Measurements from ENCODE around the gene UHMK1. TPM values are rescaled to one million over a fixed set of nuclear protein-coding genes. Genes with fewer than 3 reads are reported as not detected.
"Not testable (repeated sequence)": the region's sequence is repeated elsewhere in the genome, so short reads cannot be mapped to it uniquely, and the experiment has no call there.

UHMK1 gene
- total RNA-seq = 10 to 100 TPM; 19.2 to 26.0 TPM
- polyA plus RNA-seq (2013, experiment 1 of 2) = 16.5 TPM
- 17.3 TPM for polyA plus RNA-seq (2013, experiment 2 of 2)
- long read RNA-seq, experiment 1, partial matches to known transcripts = 0 of 9 reads
- long read RNA-seq, experiment 1, other reads (novel, unspliced or antisense) = 9 of 9 reads
- long read RNA-seq, experiment 2, full-length matches to known transcripts = 14 of 34 reads
- long read RNA-seq, experiment 2, partial matches to known transcripts = 0 of 34 reads
- long read RNA-seq, experiment 2, other reads (novel, unspliced or antisense) = 20 of 34 reads
- long read RNA-seq, experiment 3, full-length matches to known transcripts = 49 of 56 reads
- long read RNA-seq, experiment 3, partial matches to known transcripts = 1 of 56 reads
- long read RNA-seq, experiment 3, other reads (novel, unspliced or antisense) = 6 of 56 reads
- long read RNA-seq, experiment 4, full-length matches to known transcripts = 13 of 16 reads
- long read RNA-seq, experiment 4, partial matches to known transcripts = 1 of 16 reads
- long read RNA-seq, experiment 4, other reads (novel, unspliced or antisense) = 2 of 16 reads

GRCh38 chr1:162497723-162498495 is at the start of gene UHMK1:
UHMK1 (plus strand) TSS chr1:162497818; CDS start chr1:162498001, 183 bp downstream.
- peak within 1 kb of the TSS; percentile 97 for H3K4me3 ChIP-seq (ENCODE audit: low read length)
- H3K27ac ChIP-seq (ENCODE audit: low read depth, low read length) = no peak within 1 kb of the TSS
- H3K4me1 ChIP-seq (ENCODE audit: control insufficient read depth, insufficient read depth, low read length) = peaks cover 6% of the 10 kb centered on the region
- H3K27me3 ChIP-seq (ENCODE audit: control insufficient read depth, insufficient read depth, low read length, poor library complexity, severe bottlenecking) = no peaks in the 10 kb centered on the region
- Mint-ChIP-seq H3K4me1 (peaks cover 21% of the 10 kb centered on the region), H3K36me3 (ENCODE audit: low read depth) (peaks cover 23% of the 10 kb centered on the region), H3K9me3 (peaks cover 7% of the 10 kb centered on the region), H3K27ac (peak within 1 kb of the TSS; percentile 86), H3K4me3 (peak within 1 kb of the TSS; percentile 92), H3K27me3 (ENCODE audit: insufficient read depth) (peaks cover 3% of the 10 kb centered on the region)
- TF ChIP-seq, protein P1, sequence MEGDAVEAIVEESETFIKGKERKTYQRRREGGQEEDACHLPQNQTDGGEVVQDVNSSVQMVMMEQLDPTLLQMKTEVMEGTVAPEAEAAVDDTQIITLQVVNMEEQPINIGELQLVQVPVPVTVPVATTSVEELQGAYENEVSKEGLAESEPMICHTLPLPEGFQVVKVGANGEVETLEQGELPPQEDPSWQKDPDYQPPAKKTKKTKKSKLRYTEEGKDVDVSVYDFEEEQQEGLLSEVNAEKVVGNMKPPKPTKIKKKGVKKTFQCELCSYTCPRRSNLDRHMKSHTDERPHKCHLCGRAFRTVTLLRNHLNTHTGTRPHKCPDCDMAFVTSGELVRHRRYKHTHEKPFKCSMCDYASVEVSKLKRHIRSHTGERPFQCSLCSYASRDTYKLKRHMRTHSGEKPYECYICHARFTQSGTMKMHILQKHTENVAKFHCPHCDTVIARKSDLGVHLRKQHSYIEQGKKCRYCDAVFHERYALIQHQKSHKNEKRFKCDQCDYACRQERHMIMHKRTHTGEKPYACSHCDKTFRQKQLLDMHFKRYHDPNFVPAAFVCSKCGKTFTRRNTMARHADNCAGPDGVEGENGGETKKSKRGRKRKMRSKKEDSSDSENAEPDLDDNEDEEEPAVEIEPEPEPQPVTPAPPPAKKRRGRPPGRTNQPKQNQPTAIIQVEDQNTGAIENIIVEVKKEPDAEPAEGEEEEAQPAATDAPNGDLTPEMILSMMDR (conservative IDR thresholded peaks at IDR 0.05) = no peak
- peak within 1 kb of the TSS; percentile 89 for H3K9ac ChIP-seq (ENCODE audit: extremely low read depth, low read length, poor library complexity, severe bottlenecking)
- 0% methylated on average over 12 to 60 of the region's 61 CpGs for WGBS, 2 experiments (ENCODE audit: insufficient coverage in 1 of 2, insufficient read length in 1 of 2)
- DNase-seq = peak; percentile 95
- peaks cover 4% of the 10 kb centered on the region for H3K9me3 ChIP-seq (ENCODE audit: control insufficient read depth, low read length)
- peaks cover 31% of the 10 kb centered on the region for H3K36me3 ChIP-seq (ENCODE audit: control insufficient read depth, insufficient read depth, low read length)

DNA sequence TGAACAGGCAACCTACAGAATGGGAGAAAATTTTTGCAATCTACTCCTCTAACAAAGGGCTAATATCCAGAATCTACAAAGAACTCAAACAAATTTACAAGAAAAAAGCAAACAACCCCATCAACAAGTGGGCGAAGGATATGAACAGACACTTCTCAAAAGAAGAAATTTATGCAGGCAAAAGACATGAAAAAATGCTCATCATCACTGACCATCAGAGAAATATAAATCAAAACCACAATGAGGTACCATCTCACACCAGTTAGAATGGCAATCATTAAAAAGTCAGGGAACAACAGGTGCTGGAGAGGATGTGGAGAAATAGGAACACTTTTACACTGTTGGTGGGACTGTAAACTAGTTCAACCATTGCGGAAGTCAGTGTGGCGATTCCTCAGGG is 43.3 kb upstream of the UHMK1 start:
- not testable (repeated sequence) for H3K27me3 ChIP-seq (ENCODE audit: control insufficient read depth, insufficient read depth, low read length, poor library complexity, severe bottlenecking); H3K4me1 Mint-ChIP-seq; DNase-seq; H3K27ac ChIP-seq (ENCODE audit: low read depth, low read length); H3K9me3 ChIP-seq (ENCODE audit: control insufficient read depth, low read length); H3K4me1 ChIP-seq (ENCODE audit: control insufficient read depth, insufficient read depth, low read length); H3K36me3 ChIP-seq (ENCODE audit: control insufficient read depth, insufficient read depth, low read length); H3K36me3 Mint-ChIP-seq (ENCODE audit: low read depth); H3K27ac Mint-ChIP-seq; H3K4me3 ChIP-seq (ENCODE audit: low read length); H3K4me3 Mint-ChIP-seq; H3K9ac ChIP-seq (ENCODE audit: extremely low read depth, low read length, poor library complexity, severe bottlenecking)
- WGBS, 2 experiments (ENCODE audit: insufficient coverage in 1 of 2, insufficient read length in 1 of 2) = 92% methylated on average over 1 of the region's 3 CpGs; no CpG with 5 or more reads in 1 of the 2 experiments
- H3K27me3 Mint-ChIP-seq (ENCODE audit: insufficient read depth) = peaks cover 11% of the 10 kb centered on the region
- H3K9me3 Mint-ChIP-seq = peaks cover 29% of the 10 kb centered on the region

GRCh38 chr1:162456323-162456722 is 41.3 kb upstream of the UHMK1 start:
- Histone ChIP-seq H3K27ac (ENCODE audit: low read depth, low read length) (no peak overlapping the region), H3K9me3 (ENCODE audit: control insufficient read depth, low read length) (no peaks in the 10 kb centered on the region), H3K4me1 (ENCODE audit: control insufficient read depth, insufficient read depth, low read length) (no peaks in the 10 kb centered on the region), H3K36me3 (ENCODE audit: control insufficient read depth, insufficient read depth, low read length) (no peaks in the 10 kb centered on the region), H3K4me3 (ENCODE audit: low read length) (no peak overlapping the region), H3K9ac (ENCODE audit: extremely low read depth, low read length, poor library complexity, severe bottlenecking) (no peak overlapping the region), H3K27me3 (ENCODE audit: control insufficient read depth, insufficient read depth, low read length, poor library complexity, severe bottlenecking) (no peaks in the 10 kb centered on the region)
- Mint-ChIP-seq H3K4me3 (no peak overlapping the region), H3K9me3 (peaks cover 17% of the 10 kb centered on the region), H3K27ac (no peak overlapping the region), H3K36me3 (ENCODE audit: low read depth) (no peaks in the 10 kb centered on the region), H3K27me3 (ENCODE audit: insufficient read depth) (peaks cover 12% of the 10 kb centered on the region), H3K4me1 (no peaks in the 10 kb centered on the region)
- no peak for DNase-seq
- 94 to 100% methylated on average over 1 to 3 of the region's 4 CpGs for WGBS, 2 experiments (ENCODE audit: insufficient coverage in 1 of 2, insufficient read length in 1 of 2)
- TF ChIP-seq, protein P1 (conservative IDR thresholded peaks at IDR 0.05) = peak; percentile 23
